Breast epithelium (tissue), 4 donors: ENCODE results near the gene CD164. TPM values are rescaled to one million over a fixed set of nuclear protein-coding genes. Genes with fewer than 3 reads are reported as not detected.
"Not testable (repeated sequence)": the region's sequence is repeated elsewhere in the genome, so short reads cannot be mapped to it uniquely, and the experiment has no call there.

ENCODE experiments used
- DNase-seq, 2 donors: peaks; one replicate each; pipeline ENCODE4 v3.0.0-alpha.2; 2019; ENCODE audit warnings: low spot score in 2 of 2
- H3K27ac ChIP-seq, 2 donors: fragments of 200-600 bp; sonication (generic) in 1 of 2; one replicate each; pipeline ENCODE4 v1.5.1; 2016 to 2019; ENCODE audit warnings: mild to moderate bottlenecking in 1 of 2
- H3K27me3 ChIP-seq, 2 donors: fragments of 200-600 bp; sonication (generic) in 1 of 2; one replicate each; pipeline versions ENCODE4 v1.5.1 to v1.6.0; 2017 to 2019; ENCODE audit warnings: control low read depth in 1 of 2, mild to moderate bottlenecking in 1 of 2
- H3K36me3 ChIP-seq: fragments of 200-600 bp; one replicate; pipeline ENCODE4 v1.5.1; 2019
- H3K4me1 ChIP-seq, 2 donors: fragments of 200-600 bp; sonication (generic); one replicate each; pipeline ENCODE4 v1.5.1; 2016 to 2019; ENCODE audit warnings: control low read depth in 1 of 2
- H3K4me3 ChIP-seq, 3 donors: fragments of 200-600 bp; sonication (generic); 1 replicate in 2 of 3; 2 replicates in 1 of 3; pipeline ENCODE4 v1.5.1; 2016 to 2019; ENCODE audit warnings: mild to moderate bottlenecking in 3 of 3, moderate library complexity in 2 of 3
- H3K9me3 ChIP-seq, 2 donors: fragments of 200-600 bp; sonication (generic) in 1 of 2; one replicate each; pipeline ENCODE4 v1.5.1; 2016 to 2019; ENCODE audit warnings: control low read depth in 1 of 2
- POLR2A ChIP-seq: fragments of 450-650 bp; IDR thresholded peaks from one replicate; pipeline ENCODE4 v1.6.1; 2016; ENCODE audit warnings: antibody characterized with exemption, mild to moderate bottlenecking, moderate library complexity
- POLR2AphosphoS5 ChIP-seq, 3 donors: sonication (generic); formaldehyde crosslinking; IDR thresholded peaks; one replicate each; pipeline ENCODE4 v1.6.1; 2017; ENCODE audit warnings: antibody characterized with exemption in 3 of 3
- intact Hi-C: fragments of 100-400 bp; cut with DNase I; formaldehyde crosslinking; loops from one replicate; pipeline ENCODE4 v1.15.1; 2023; ENCODE audit warnings: low total_unique reads
- total RNA-seq, 3 donors: library from RNA; depleted of rRNA; stranded (reverse); fragments of >200 nt; gene quantifications; one replicate each; pipeline ENCODE4 v1.1.0, GENCODE V29; 2016
- TF ChIP-seq, protein P1 (sequence below), 3 donors: fragments of 450-650 bp; IDR thresholded peaks; one replicate each; pipeline ENCODE4 v1.5.1; 2016 to 2017; ENCODE audit warnings: antibody characterized with exemption in 3 of 3, mild to moderate bottlenecking in 3 of 3, moderate library complexity in 3 of 3

CD164 gene
- total RNA-seq, 3 donors from 2014 or later, result 186 to 302 (median 238) TPM

DNA sequence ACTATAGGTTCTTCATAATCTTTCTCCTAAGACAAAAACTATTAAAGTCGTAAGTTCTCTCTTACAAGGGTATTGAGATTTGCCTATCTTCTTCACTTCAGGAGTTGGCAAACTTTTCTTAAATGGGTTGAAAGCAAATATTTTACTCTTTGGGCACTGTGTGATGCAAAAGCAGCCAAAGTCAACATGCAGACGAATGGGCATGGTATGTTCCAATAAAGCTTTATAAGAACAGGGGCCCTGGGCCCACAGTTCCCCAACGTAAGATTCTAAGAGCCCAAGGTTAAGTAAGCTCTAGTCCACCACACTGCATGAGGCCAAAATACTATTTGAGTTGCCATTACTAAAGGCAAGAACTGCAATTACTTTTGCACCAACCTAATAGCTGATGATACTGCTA is 11.5 kb downstream of the CD164 start:
- H3K4me3 ChIP-seq, result no peak overlapping the region
- H3K27me3 ChIP-seq, result no peaks in the 10 kb centered on the region
- intact Hi-C loops, result no loop called here
- H3K27ac ChIP-seq, result no peak overlapping the region
- H3K4me1 ChIP-seq, result no peaks in the 10 kb centered on the region
- H3K36me3 ChIP-seq, result no peaks in the 10 kb centered on the region
- TF ChIP-seq, protein P1, sequence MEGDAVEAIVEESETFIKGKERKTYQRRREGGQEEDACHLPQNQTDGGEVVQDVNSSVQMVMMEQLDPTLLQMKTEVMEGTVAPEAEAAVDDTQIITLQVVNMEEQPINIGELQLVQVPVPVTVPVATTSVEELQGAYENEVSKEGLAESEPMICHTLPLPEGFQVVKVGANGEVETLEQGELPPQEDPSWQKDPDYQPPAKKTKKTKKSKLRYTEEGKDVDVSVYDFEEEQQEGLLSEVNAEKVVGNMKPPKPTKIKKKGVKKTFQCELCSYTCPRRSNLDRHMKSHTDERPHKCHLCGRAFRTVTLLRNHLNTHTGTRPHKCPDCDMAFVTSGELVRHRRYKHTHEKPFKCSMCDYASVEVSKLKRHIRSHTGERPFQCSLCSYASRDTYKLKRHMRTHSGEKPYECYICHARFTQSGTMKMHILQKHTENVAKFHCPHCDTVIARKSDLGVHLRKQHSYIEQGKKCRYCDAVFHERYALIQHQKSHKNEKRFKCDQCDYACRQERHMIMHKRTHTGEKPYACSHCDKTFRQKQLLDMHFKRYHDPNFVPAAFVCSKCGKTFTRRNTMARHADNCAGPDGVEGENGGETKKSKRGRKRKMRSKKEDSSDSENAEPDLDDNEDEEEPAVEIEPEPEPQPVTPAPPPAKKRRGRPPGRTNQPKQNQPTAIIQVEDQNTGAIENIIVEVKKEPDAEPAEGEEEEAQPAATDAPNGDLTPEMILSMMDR (IDR thresholded peaks at IDR 0.05), result no peak
- no peak for TF ChIP-seq POLR2AphosphoS5 (IDR thresholded peaks at IDR 0.05)
- no peak for DNase-seq
- H3K9me3 ChIP-seq, result no peaks in the 10 kb centered on the region

GRCh38 chr6:109370336-109370735 is 11.9 kb downstream of the CD164 start:
- Histone ChIP-seq H3K27ac (no peak overlapping the region), H3K4me1 (no peaks in the 10 kb centered on the region), H3K9me3 (no peaks in the 10 kb centered on the region), H3K27me3 (no peaks in the 10 kb centered on the region), H3K36me3 (no peaks in the 10 kb centered on the region), H3K4me3 (no peak overlapping the region)
- intact Hi-C loops, result no loop called here
- TF ChIP-seq POLR2AphosphoS5 (IDR thresholded peaks at IDR 0.05) (no peak), POLR2A (no peak)
- TF ChIP-seq, protein P1 (IDR thresholded peaks at IDR 0.05), result no peak
- no peak for DNase-seq

DNA sequence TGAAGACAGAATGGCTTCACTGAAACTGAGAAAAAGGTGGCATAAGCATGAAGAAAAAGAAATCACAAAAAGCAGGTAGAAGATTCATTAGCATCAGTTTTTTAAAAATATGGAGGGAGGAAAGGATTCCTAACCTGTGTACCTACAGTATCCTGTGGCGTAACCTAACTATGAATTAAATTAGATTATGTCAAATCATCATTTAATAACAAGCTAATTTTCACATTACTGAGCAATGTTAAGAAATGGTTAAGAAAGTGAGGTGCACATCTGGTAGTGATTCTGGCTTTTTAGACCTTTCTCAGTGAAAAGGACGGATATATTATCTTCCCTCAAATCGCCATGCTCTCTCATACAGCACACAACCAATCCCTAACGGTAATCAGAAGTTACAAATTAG is 12.5 kb downstream of the CD164 start:
- no peaks in the 10 kb centered on the region for H3K4me1 ChIP-seq
- intact Hi-C loops, result loop anchor here (10.0 kb wide), 1 partner anchor 1925 kb away; no protein-coding TSS in a partner anchor
- TF ChIP-seq POLR2A, result no peak
- TF ChIP-seq, protein P1 (IDR thresholded peaks at IDR 0.05), result no peak
- no peak for TF ChIP-seq POLR2AphosphoS5 (IDR thresholded peaks at IDR 0.05)
- no peaks in the 10 kb centered on the region for H3K9me3 ChIP-seq
- no peaks in the 10 kb centered on the region for H3K27me3 ChIP-seq
- DNase-seq, result no peak
- H3K4me3 ChIP-seq, result no peak overlapping the region
- H3K36me3 ChIP-seq, result no peaks in the 10 kb centered on the region
- no peak overlapping the region for H3K27ac ChIP-seq

DNA sequence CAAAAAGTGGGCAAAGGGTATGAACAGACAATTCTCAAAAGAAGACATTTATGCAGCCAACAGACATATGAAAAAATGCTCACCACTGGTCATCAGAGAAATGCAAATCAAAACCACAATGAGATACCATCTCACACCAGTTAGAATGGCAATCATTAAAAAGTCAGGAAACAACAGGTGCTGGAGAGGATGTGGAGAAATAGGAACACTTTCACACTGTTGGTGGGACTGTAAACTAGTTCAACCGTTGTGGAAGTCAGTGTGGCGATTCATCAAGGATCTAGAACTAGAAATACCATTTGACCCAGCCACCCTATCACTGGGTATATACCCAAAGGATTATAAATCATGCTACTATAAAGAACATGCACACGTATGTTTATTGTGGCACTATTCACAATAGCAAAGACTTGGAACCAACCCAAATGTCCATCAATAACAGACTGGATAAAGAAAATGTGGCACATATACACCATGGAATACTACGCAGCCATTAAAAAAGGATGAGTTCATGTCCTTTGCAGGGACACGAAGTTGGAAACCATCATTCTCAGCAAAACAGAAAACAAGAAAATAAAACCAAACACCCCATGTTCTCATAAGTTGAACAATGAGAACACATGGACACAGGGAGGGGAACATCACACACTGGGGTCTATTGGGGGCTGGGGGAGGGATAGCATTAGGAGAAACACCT is 17.7 kb downstream of the CD164 start:
- not testable (repeated sequence) for H3K27me3 ChIP-seq, H3K4me1 ChIP-seq, DNase-seq, H3K9me3 ChIP-seq, H3K4me3 ChIP-seq, H3K27ac ChIP-seq, H3K36me3 ChIP-seq
- intact Hi-C loops, result loop anchor here (10.0 kb wide), 1 partner anchor 1920 kb away; no protein-coding TSS in a partner anchor

DNA sequence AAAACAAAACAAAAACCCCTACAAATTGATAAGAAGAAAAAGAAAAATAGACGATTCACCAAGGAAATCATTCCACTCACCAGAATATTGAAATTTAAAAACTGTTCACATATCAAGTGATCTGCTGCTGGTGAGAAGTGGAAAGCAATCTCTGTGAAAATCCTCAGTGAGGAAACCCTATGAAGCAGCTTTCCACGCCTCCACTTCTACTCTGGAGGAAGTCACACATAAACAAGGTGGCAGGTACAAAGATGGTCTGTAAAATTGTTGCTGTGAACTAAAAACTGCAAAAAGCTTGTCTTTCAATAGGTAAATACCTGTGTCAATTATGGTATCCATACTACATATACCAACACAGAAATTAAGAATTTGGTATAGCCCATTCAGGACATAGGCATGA is 18.5 kb downstream of the CD164 start:
- Histone ChIP-seq H3K36me3 (no peaks in the 10 kb centered on the region), H3K9me3 (no peaks in the 10 kb centered on the region), H3K4me1 (no peaks in the 10 kb centered on the region), H3K27me3 (no peaks in the 10 kb centered on the region), H3K27ac (no peak overlapping the region), H3K4me3 (no peak overlapping the region)
- no peak for DNase-seq
- intact Hi-C loops, result loop anchor here (10.0 kb wide), 1 partner anchor 1919 kb away; no protein-coding TSS in a partner anchor
- TF ChIP-seq, protein P1 (IDR thresholded peaks at IDR 0.05), result no peak
- TF ChIP-seq POLR2AphosphoS5 (IDR thresholded peaks at IDR 0.05) (no peak), POLR2A (no peak)
